ENCODE results near the gene DIAPH3. TPM values are rescaled to one million over a fixed set of nuclear protein-coding genes. Genes with fewer than 3 reads are reported as not detected.

DIAPH3 gene
- total and polyA plus RNA-seq, 2 donors (not counting 1 experiment from before 2014, with no cell fraction given): 0.03 to 0.10 TPM

DNA sequence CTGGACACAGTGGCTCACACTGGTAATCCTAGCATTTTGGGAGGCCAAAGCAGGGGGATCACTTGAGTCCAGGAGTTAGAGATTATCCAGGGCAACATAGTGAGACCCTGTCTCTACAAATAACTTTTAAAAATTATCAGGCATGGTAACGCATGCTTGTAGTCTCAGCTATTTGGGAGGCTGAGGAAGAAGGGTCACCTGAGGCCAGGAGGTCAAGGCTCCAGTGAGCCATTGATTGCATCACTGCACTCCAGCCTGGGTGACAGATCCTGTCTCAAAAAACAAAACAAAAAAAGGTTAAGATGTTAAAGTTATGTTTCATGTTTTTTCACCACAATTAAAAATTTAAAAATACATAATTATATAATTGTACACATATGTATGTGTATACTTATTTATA is 19.2 kb upstream of the DIAPH3 start:
- H3K27ac Mint-ChIP-seq: no peak overlapping the region
- Histone ChIP-seq H3K27me3 (replicated peaks in 1 of 4; ENCODE audit: control extremely low read depth in 1 of 4, control insufficient read depth in 3 of 4, insufficient read depth in 4 of 4, low read length in 3 of 4) (no peaks in the 10 kb centered on the region), H3K4me3 (ENCODE audit: control extremely low read depth in 1 of 5, extremely low read depth in 1 of 5, insufficient read depth in 1 of 5, low read depth in 2 of 5, low read length in 4 of 5) (no peak overlapping the region), H3K79me2 (ENCODE audit: control insufficient read depth, insufficient read depth, low read length) (no peaks in the 10 kb centered on the region), H4K20me1 (ENCODE audit: control insufficient read depth, insufficient read depth, low read length, poor library complexity, severe bottlenecking) (no peaks in the 10 kb centered on the region), H3K4me2 (replicated peaks; ENCODE audit: low read depth, low read length, poor library complexity, severe bottlenecking) (no peak overlapping the region), H3K9me3 (ENCODE audit: control extremely low read depth in 1 of 3, control insufficient read depth in 2 of 3, insufficient read depth in 1 of 3, low read length in 2 of 3) (no peaks in the 10 kb centered on the region), H3K27ac (ENCODE audit: low read length in 2 of 2) (no peak overlapping the region), H2AFZ (ENCODE audit: insufficient read depth, low read depth, low read length, poor library complexity, severe bottlenecking) (no peak overlapping the region), H3K36me3 (replicated peaks in 1 of 2; ENCODE audit: control extremely low read depth in 1 of 2, control insufficient read depth in 1 of 2, extremely low read depth in 1 of 2, insufficient read depth in 2 of 2, low read length in 1 of 2) (no peaks in the 10 kb centered on the region), H3K4me1 (ENCODE audit: control insufficient read depth in 2 of 2, insufficient read depth in 2 of 2, low read length in 2 of 2) (no peaks in the 10 kb centered on the region), H3K9ac (ENCODE audit: low read length) (no peak overlapping the region)
- TF ChIP-seq EZH2 (IDR thresholded peaks at IDR 0.05; ENCODE audit: borderline replicate concordance, insufficient read depth, low read depth, low read length, poor library complexity, severe bottlenecking): no peak
- TF ChIP-seq, protein P1, sequence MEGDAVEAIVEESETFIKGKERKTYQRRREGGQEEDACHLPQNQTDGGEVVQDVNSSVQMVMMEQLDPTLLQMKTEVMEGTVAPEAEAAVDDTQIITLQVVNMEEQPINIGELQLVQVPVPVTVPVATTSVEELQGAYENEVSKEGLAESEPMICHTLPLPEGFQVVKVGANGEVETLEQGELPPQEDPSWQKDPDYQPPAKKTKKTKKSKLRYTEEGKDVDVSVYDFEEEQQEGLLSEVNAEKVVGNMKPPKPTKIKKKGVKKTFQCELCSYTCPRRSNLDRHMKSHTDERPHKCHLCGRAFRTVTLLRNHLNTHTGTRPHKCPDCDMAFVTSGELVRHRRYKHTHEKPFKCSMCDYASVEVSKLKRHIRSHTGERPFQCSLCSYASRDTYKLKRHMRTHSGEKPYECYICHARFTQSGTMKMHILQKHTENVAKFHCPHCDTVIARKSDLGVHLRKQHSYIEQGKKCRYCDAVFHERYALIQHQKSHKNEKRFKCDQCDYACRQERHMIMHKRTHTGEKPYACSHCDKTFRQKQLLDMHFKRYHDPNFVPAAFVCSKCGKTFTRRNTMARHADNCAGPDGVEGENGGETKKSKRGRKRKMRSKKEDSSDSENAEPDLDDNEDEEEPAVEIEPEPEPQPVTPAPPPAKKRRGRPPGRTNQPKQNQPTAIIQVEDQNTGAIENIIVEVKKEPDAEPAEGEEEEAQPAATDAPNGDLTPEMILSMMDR (IDR thresholded peaks at IDR 0.05): no peak
- 100% methylated on average over 1 of the region's 1 CpG for WGBS (ENCODE audit: insufficient coverage)
- DNase-seq (no peak), ATAC-seq (ENCODE audit: low read depth) (no peak)
- peaks cover 18% of the 10 kb centered on the region for H3K27me3 Mint-ChIP-seq
- POLR2A ChIA-PET: no interaction called here
- intact Hi-C loops (cut with micrococcal nuclease): no loop called here
- H3K4me3 Mint-ChIP-seq: no peak overlapping the region
- CTCF ChIA-PET: no interaction called here
- no peaks in the 10 kb centered on the region for H3K9me3 Mint-ChIP-seq (ENCODE audit: insufficient read depth)
- H3K4me1 Mint-ChIP-seq: no peaks in the 10 kb centered on the region

GRCh38 chr13:60178327-60178726 is 14.6 kb upstream of the DIAPH3 start:
- Mint-ChIP-seq H3K27ac (no peak overlapping the region), H3K4me1 (no peaks in the 10 kb centered on the region), H3K9me3 (ENCODE audit: insufficient read depth) (no peaks in the 10 kb centered on the region), H3K27me3 (peaks cover 32% of the 10 kb centered on the region), H3K4me3 (no peak overlapping the region)
- H3K9me3 ChIP-seq (ENCODE audit: control extremely low read depth in 1 of 3, control insufficient read depth in 2 of 3, insufficient read depth in 1 of 3, low read length in 2 of 3): no peaks in the 10 kb centered on the region
- no peak for DNase-seq
- no CpG with 5 or more reads among the region's 1 CpG for WGBS (ENCODE audit: insufficient coverage)
- peaks cover 0 to 3% (median 1%) of the 10 kb centered on the region in 4 experiments for H3K27me3 ChIP-seq (replicated peaks in 1 of 4; ENCODE audit: control extremely low read depth in 1 of 4, control insufficient read depth in 3 of 4, insufficient read depth in 4 of 4, low read length in 3 of 4)
- ATAC-seq (ENCODE audit: low read depth): no peak
- H3K4me3 ChIP-seq (ENCODE audit: control extremely low read depth in 1 of 5, extremely low read depth in 1 of 5, insufficient read depth in 1 of 5, low read depth in 2 of 5, low read length in 4 of 5): no peak overlapping the region
- intact Hi-C loops (cut with micrococcal nuclease): no loop called here
- ChIA-PET POLR2A (no interaction called here), CTCF (no interaction called here)
- no peak overlapping the region for H3K27ac ChIP-seq (ENCODE audit: low read length in 2 of 2)
- H3K9ac ChIP-seq (ENCODE audit: low read length): no peak overlapping the region
- no peak overlapping the region for H2AFZ ChIP-seq (ENCODE audit: insufficient read depth, low read depth, low read length, poor library complexity, severe bottlenecking)
- H4K20me1 ChIP-seq (ENCODE audit: control insufficient read depth, insufficient read depth, low read length, poor library complexity, severe bottlenecking): no peaks in the 10 kb centered on the region
- H3K36me3 ChIP-seq (replicated peaks in 1 of 2; ENCODE audit: control extremely low read depth in 1 of 2, control insufficient read depth in 1 of 2, extremely low read depth in 1 of 2, insufficient read depth in 2 of 2, low read length in 1 of 2): no peaks in the 10 kb centered on the region
- no peak for TF ChIP-seq EZH2 (IDR thresholded peaks at IDR 0.05; ENCODE audit: borderline replicate concordance, insufficient read depth, low read depth, low read length, poor library complexity, severe bottlenecking)
- TF ChIP-seq, protein P1 (IDR thresholded peaks at IDR 0.05): no peak
- no peaks in the 10 kb centered on the region for H3K79me2 ChIP-seq (ENCODE audit: control insufficient read depth, insufficient read depth, low read length)
- H3K4me2 ChIP-seq (replicated peaks; ENCODE audit: low read depth, low read length, poor library complexity, severe bottlenecking): no peak overlapping the region
- no peaks in the 10 kb centered on the region for H3K4me1 ChIP-seq (ENCODE audit: control insufficient read depth in 2 of 2, insufficient read depth in 2 of 2, low read length in 2 of 2)
